NCI-H146 treated with DMSO at 0.1 percent for 48 hours (cell line): ENCODE results near the gene MFNG.
"Not testable (repeated sequence)": the region's sequence is repeated elsewhere in the genome, so short reads cannot be mapped to it uniquely, and the experiment has no call there.

Source experiments
- DNase-seq: peaks from one replicate; lab custom pipeline; 2025; ENCODE audit not compliant: unreplicated experiment; lab: John Stamatoyannopoulos, UW

The MFNG gene

DNA sequence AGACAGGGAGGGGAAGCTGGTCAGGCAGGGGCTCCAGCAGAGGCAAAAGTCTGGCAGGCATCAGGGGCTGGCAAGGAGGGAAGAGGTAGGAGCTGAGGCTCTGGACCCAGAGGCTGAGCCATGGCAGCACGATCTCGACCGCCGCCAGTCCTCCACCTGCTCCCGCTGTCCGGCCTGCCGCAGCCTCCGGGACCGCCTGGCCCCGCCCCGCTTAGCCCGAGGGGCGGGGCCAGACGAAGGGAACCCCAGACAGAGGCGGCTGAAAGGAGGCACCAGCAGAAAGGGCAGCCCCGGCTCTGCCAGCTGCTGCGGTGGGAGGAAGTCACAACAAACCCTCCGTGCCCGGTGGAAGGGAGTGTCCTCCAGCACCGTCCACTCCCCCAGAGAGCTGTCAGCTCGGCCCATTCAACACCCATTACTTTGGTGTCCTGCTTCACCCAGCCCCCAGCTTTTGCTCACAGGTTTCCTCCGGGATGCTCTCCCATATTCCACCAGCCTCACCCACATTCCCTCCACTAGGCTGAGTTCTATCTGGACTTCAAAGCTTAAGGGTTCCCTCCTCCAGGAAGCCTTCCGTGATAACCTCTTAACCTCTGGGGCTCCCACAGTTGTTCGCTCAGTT is at the start of gene MFNG:
Gene MFNG, minus strand, starts transcription at position 161 of the 622 bp plus-strand sequence. CDS start 207 bp downstream, outside the sequence.
- peak; percentile 19 for DNase-seq

- no peak for DNase-seq
These were observed 49.0 kb upstream of the MFNG start for GRCh38 chr22:37535159-37535558.

DNA sequence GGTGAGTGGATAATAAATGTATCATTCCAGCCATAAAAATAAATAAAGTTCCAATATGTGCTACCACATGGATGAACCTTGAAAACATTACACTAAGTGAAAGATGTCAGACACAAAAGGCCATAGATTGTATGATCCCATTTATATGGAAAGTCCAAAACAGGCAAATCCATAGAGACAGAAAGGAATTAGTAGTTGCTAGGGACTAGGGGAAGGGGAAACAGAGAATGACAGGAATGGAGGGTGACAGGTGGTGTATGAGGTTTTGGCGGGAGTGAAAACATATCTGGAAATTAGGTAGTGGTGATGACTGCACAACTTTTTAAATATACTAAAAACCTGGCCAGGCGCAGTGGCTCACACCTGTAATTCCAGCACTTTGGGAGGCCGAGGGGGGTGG is 48.3 kb upstream of the MFNG start:
- DNase-seq = no peak

GRCh38 chr22:37533995-37534394 is 47.8 kb upstream of the MFNG start:
- DNase-seq = no peak

- DNase-seq = no peak
These were observed 43.6 kb upstream of the MFNG start for GRCh38 chr22:37529652-37530345.

GRCh38 chr22:37527952-37528351 is 41.8 kb upstream of the MFNG start:
- not testable (repeated sequence) for DNase-seq

- not testable (repeated sequence) for DNase-seq
These were observed 41.0 kb upstream of the MFNG start for GRCh38 chr22:37527081-37527752.

DNA sequence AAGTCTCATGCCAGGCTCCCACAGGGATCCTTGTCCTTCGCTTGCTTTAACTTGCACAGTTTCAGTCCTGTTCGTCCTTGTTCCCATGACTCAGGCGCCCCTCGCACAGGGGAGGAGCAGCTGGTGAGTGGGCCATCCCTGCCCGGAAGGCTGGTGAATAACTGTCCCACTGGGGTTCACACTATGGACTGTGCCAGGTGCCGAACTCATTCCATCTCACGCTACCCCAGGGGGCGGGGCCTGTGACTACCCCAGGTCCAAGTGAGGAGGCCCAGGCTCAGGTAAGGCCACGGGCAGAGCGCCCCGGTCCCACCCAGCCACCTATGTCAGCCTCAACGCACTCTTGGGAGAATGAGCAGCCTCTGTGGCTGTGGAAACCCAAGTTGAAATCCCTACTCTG is 40.2 kb upstream of the MFNG start:
- DNase-seq = no peak

DNA sequence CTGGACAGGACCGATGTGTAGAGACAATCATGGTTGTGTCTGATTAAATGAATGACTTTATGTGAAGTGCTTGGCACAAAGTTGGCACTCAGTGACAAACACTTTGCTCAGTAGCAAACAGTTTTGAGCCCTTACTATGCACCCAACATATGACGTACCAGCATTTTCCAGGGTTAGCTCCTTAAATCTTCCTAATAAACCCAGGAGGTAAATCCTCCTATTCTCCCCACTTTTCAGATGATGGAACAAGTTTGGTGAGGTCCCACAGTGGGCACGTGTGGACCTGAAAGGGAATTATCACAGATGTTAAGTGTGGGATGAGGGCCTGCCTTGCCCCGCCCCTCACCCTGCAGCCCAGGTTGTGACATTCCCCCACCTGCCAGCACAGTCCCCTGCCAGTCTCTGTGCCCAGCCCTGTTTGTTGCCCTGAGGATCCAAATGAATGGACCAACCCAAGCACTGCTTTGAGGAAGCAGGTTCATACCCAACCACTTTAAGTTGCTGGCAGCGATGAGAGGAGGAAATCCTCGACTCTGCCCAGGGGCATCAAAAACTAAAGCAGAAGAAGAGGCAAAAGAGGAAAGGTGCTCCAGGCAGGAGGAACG is 39.7 kb upstream of the MFNG start:
- DNase-seq = no peak

DNA sequence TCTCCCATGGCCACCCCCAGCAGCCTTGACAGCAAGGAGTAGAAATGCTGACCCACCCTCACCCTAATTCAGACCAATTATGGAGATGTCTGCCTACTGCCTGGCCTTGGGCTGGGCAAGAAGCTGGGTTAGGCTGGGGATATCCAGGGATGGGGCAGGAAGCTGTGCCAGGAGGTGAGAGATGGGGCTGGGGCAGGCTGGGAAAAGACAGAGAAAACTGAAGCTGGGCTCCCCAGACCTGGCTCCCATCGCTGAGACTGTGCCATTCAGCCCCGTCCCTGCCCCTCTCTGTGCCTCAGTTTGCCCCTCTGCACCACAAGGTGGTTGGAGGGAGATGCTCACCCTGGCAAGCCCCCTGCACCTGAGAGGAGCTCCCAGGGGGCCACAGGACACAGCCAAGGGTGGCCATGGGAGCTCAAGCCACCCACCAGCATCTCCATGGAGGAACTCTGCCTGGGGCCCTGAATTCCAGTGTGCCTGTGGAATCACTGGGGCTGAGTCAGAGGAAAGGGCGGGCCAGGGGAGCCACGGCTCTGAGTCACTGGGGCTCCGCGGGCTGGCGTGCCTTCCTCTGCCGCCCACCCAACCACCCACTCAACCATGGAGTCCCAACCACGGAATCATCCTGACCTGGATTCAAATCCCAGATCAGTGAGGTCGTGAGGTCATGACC is 39.0 kb upstream of the MFNG start:
- DNase-seq = no peak

GRCh38 chr22:37522482-37522881 is 36.3 kb upstream of the MFNG start:
- DNase-seq = no peak

DNA sequence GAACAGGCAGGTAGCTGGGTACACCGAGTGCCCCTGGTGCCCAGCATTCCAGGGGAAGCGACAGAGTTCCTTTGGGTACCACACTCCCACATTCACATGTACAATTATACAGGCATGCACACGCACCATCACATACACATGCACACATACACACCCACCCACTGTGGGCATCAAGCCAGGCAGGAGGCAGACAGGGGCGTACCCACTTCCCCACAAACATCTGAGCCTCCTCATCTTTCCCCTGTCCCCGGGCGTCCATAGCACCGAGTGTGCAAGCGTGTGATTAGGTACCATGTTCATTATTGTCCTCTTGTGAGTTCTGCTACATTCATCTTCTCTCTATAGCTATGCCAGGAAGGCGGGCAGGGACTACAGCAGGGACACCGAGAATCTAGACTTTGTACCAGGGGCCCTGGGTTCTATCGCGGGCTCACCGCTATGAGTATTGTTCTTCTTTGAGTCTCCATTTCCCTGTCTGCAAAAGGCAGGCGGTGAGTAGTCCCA is 35.1 kb upstream of the MFNG start:
- DNase-seq = no peak

GRCh38 chr22:37520776-37521191 is 34.6 kb upstream of the MFNG start:
- DNase-seq = no peak

DNA sequence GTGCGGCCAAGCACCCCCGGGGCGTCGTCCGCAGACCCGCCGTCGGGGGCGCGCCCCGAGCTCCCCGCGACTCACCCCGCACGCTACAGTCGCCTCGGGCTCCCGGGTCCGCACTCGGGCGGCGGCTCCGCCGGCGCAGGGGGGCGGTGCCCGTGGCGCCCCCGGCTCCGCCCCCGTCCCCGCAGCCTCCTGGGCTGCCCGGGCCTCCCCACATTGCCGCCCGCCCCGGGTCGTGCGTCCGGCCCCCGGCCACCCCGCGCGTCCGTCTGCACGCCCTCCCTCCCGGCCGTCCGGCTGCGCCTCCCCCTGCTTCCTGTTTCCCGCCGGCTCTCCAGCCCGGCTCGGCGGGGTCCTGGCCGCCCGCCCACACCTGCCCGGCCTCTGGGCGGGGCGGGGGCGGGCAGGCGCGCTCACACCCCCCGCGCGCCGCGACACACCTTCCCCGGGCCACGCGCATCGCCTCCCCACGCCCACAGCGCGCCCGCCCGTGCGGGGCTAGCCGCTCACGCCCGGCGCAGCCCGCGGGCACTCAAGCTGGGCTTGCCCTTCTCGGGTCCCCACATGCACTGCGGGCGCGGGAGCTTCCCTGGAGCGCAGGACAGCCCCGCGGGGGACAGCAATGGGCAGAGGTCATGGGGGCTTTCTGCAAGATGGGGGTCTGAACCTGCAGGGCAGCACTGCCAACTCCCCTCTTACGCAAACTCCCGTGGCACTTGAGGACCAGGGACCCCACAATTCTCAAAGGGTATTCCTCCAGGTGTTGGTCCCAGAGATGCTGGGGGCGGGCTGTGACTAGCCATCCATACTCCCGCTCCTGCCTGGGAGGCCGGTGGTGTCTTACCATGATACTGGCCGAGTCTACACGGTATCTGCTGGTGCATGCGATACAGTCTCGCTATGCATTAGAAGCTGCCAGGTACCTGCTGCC is 33.3 kb upstream of the MFNG start, which contains the start of gene CARD10:
Gene CARD10, minus strand, starts transcription at position 148 of the 928 bp plus-strand sequence. CDS start 215 bp downstream, outside the sequence.
- peak; percentile 12 for DNase-seq

DNA sequence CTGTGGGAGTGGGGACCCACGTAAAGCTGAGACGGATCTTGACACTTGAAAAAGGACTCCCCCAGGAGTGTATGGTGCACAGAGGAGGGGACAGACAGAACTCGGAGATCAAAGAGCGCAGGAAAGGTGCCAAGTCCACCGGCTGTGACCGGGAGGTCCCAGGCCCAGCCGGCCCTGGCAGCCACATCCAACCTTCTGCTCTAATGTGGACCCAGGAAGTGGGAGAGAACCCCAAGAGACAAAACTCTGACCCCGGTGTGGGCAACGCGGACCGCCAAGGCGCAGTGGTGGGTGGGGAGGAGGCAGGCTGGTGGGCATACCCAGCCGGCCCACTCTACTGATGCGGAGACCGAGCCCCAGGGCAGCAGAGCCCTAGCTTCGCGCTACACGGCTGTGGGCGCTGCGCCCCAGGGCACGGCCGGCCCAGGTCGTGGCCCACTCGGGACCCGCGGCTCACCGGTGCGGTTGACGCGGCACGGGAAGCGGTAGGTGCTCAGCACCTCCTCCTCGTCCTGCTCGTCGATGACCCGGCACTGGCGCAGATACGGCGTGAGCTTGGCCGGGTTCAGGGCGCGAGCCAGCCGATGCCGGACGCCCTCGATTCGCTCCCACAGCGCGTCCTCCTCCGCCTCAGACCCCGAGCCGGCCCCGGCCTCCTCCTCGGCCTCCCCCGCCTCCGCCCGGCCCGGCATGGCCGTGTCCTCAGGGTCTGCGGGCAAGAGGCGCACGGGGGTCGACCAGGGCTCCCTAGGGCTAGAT is 32.5 kb upstream of the MFNG start:
- no peak for DNase-seq

- no peak for DNase-seq
These were observed 31.8 kb upstream of the MFNG start for GRCh38 chr22:37517826-37518450.

GRCh38 chr22:37516456-37516855 is 30.3 kb upstream of the MFNG start:
- DNase-seq = no peak

DNA sequence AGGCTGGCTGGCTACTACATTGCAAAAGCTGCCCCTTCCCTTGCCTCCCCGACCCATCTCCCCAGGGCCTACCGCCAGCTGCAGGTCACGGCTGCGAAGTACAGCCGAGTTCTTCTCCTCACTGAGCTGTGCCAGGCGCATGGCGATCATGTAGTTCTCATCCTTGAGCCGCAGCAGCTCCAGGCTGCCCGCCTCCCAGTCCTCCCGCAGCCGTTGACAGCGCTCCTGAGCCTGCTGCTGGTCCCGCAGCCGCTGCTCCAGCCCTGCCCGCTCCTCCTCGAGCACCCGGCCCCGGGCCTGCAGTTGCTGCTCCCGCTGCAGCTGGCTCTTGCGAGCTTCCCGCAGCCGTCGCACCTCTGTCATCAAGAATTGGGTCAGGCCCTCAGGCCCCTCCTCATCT is 29.7 kb upstream of the MFNG start:
- DNase-seq = no peak
